Fibroblast of the conjunctiva (primary cell): ENCODE results near the gene BCAS3.
"Not testable (repeated sequence)": the region's sequence is repeated elsewhere in the genome, so short reads cannot be mapped to it uniquely, and the experiment has no call there.

Experiments
- DNase-seq: peaks from one replicate; pipeline ENCODE4 v3.0.0-alpha.2; 2010; ENCODE audit warnings: low read depth

Gene BCAS3

GRCh38 chr17:60798576-60798975, 120.9 kb downstream of the BCAS3 start:
- DNase-seq: no peak

- DNase-seq: no peak
Observed at GRCh38 chr17:60802377-60802776, 124.7 kb downstream of the BCAS3 start.

- no peak for DNase-seq
Observed at GRCh38 chr17:60803059-60803458, 125.4 kb downstream of the BCAS3 start.

DNA sequence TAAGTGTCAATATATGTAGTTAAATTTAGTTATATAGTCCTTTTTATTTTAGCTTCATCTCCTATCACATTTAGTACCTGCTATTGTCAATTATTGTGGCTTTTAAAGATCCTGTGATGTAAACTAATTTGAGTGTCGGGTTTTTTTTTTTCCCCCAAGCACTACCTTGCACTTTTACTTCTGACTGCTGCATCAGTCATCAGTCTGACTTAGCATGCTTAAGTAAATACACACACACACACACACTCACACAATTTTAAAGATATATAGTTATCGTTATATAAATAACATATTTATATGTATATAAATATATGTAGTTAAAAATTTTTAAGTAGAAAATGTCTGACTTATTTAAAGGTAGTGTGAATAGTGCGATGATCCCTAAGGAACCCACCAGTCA, 127.2 kb downstream of the BCAS3 start:
- DNase-seq: no peak

GRCh38 chr17:60809421-60809820, 131.8 kb downstream of the BCAS3 start:
- DNase-seq: no peak

DNA sequence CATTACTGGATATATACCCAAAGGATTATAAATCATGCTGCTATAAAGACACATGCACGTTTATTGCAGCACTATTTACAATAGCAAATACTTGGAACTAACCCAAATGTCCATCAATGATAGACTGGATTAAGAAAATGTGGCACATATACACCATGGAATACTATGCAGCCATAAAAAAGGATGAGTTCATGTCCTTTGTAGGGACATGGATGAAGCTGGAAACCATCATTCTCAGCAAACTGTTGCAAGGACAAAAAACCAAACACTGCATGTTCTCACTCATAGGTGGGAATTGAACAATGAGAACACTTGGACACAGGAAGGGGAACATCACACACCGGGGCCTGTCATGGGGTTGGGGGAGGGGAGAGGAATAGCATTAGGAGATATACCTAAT, 137.3 kb downstream of the BCAS3 start:
- DNase-seq: not testable (repeated sequence)

- peak; percentile 72 for DNase-seq
Observed at GRCh38 chr17:60817192-60817591, 139.5 kb downstream of the BCAS3 start.

DNA sequence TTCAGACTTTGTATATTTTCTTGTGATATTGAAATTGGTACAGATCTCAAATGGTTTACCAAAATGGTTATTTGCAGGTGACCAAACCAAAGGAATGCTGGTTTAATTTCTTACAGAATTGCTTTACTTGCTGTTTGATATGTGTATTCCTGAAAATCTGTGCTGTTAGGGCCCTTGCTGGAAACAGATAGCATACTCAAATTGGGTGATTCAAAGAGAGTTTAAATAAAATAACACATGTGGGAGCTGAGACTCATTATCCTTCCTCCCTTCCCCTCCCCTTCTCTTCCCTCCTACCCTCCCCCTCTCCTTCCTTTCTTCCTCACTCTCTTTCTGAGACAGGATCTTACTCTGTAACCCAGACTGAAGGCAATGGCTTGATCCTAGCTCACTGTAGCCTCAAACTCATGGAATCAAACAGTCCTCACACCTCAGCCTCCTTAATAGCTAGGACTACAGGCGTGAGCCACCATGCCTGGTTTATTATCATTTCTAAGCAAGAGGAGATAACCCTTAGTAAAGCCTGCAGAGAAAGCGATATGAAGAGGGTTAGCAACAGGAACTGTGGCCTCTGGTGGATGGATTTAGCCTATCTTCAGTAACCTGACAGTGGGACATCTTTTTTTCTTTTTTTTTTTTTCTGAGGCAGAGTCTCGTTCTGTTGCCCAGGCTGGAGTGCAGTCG, 141.9 kb downstream of the BCAS3 start:
- no peak for DNase-seq

DNA sequence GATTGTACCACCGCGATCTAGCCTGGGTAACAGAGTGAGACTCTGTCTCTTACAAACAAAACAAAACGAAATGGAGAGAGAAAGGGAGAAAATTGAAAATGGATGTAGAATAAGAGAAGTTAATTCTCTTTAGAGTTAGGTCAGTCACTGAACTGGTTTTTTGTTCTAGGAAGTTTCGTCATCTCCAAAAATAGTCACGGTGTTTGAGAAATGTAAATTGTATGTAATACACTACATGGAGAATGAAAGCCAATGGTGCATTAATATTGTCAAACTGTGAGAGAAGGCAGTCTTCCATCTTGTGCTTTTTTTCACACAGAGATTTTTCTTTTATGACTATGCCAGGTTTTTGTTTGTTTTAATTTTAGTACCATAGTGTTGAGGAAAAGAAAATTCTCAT, 145.9 kb downstream of the BCAS3 start:
- no peak for DNase-seq

- no peak for DNase-seq
Observed at GRCh38 chr17:60825351-60825750, 147.7 kb downstream of the BCAS3 start.

- DNase-seq: peak; percentile 22
Observed at GRCh38 chr17:60827943-60828342, 150.3 kb downstream of the BCAS3 start.

DNA sequence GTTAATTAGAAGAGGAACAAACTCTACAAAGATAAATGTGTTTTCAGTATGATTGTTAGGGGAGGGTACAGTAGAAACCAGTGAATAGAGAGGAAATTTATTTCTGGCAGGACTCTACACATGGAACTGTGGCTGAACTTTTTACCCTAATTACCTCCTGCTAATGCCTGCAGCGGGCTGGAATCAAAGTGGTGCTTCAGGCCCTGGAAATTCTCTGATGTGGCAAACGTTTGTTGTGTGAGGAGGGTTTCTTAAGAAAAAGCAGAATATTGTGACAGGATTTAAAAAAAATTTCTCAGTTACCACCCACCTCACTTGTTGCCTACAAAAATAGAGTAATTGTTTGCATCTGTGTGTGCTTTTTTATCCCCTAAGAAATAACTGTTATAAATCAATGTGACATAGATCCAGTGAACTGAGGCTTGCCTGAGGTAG, 154.5 kb downstream of the BCAS3 start:
- DNase-seq: no peak

- no peak for DNase-seq
Observed at GRCh38 chr17:60832631-60833030, 155.0 kb downstream of the BCAS3 start.

DNA sequence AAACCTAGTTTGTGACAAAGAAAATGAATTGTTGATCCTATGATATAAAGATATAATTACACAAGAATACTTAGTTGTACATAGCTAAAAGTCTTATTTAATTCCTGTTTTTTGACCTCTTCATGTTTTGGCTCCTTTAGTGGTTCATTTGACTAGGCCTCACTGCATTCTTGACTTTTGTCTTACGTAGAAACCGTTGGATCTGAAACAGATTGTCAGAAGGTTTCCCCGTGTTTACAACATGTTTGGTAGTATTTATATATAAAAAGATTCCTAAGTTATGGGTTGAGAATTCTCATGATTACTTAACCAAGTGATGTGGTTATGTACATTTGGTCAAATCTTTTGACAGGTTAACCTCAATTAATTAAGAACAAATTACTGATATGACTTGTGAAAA, 162.8 kb downstream of the BCAS3 start:
- no peak for DNase-seq

DNA sequence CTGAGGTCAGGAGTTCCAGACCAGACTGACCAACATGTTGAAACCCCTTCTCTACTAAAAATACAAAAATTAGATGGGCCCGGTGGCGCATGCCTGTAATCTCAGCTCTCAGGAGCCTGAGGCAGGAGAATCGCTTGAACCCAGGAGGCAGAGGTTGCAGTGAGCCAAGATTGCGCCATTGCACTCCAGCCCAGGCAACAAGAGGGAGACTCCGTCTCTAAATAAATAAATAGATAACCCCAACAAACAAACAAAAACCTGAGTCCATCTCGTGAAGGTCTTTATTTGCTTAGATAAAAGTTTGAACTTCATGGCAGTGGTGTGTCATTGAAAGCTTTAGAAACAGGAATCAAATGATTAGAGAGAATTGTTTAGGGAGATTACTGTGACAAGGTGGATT, 167.4 kb downstream of the BCAS3 start:
- DNase-seq: no peak

DNA sequence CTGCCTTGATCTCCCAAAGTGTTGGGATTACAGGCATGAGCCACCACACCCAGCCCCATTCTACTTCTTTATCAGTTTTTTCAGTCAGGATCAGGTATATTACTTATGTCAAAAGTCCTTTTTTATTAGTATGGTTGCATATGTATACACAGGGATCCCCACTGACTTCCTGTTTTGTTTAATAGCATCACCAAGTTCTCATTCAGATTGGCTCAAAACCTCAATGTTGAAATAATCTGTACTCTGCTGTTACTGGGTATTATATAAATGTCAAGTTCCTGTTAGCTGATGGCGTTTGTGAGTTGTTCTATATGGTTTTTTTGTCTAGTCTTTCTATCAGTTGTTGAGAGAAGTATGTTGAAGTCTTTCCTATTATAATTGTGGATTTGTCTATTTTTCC, 168.5 kb downstream of the BCAS3 start:
- no peak for DNase-seq

- no peak for DNase-seq
Observed at GRCh38 chr17:60851181-60851580, 173.5 kb downstream of the BCAS3 start.

- DNase-seq: no peak
Observed at GRCh38 chr17:60857556-60858080, 180.0 kb downstream of the BCAS3 start.

DNA sequence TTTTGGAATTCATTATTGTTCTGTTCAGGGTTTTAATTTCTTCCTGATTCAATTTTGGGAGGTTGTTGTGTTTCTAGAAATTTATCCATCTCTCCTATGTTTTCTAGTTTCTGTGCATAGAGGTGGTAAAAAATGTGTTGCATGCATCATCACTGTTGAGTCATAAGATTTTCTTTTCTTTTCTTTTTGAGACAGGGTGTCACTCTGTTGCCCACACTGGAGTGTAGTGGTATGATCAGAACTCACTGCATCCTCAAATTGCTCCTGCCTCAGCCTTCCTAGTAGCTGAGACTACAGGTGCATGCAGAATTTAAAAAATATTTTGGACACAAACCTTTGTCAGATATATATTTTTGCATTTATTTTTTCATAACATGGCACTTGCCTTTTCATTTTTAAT, 184.8 kb downstream of the BCAS3 start:
- no peak for DNase-seq

DNA sequence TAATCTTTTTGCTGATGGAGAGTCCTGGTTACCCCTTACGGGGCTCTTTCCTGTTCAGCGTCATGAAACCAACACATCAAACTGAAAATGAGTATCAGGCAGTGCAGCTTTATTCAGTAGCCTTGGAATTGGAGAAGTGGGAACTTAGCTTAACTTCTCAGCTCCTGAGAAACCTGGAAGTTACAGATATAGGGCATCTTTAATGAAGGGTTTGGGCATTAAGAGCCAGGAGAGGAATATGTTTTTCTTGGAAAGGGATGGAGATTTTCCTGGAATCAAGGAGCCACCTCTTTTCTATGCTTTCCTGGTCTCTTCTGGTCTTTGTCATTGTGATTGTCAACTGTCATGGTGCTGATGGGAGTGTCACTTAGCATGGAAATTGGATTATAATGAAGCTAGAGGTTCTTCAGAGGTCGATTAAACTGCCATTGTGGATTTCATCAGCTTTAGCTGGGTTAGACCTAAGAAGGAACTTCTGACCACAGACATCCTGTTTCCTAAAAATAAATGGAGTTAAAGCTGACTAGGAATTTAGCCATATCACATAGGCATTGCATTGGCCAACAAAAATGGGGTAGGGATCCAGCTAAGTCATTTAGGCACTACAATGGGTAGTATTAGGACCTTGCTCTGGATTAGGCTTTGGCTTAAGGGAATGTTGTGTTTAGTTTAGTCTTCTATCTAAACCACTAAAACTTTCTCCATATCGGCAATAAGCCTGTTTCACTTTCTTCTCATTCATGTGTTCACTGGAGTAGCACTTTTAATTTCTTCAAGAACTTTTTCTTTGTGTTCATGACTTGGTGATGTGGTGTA, 186.4 kb downstream of the BCAS3 start:
- no peak for DNase-seq

DNA sequence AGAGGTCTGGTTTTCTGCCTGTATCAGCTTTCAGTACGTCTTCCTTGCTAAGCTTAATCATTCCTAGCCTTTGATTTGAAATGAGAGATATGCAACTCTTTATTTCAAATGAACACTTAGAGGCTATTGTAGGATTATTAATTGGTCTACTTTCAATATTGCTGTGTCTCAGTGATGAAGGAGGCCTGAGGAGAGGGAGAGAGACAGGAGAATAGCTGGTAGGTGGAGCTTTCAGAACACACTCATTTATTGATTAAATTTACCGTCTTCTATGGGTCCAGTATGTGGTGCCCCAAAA, 187.0 kb downstream of the BCAS3 start:
- no peak for DNase-seq

DNA sequence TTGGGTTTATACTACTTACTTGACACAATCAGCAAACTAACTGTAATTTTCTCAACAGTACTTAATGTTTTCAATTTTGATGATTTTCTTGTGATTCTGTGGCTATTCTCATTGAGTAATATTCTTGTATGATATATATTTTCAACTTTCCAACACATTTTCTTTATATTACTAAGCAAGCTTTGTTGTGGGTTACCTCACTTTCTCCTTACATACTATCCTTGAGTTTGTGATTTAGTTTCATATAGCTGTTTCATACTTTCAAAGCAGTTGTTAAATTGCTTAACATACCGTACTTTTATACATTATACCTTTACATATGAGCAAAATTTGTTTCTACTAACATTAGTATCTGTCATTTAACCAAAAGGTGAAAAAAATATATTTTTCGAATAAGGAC, 197.1 kb downstream of the BCAS3 start:
- no peak for DNase-seq

DNA sequence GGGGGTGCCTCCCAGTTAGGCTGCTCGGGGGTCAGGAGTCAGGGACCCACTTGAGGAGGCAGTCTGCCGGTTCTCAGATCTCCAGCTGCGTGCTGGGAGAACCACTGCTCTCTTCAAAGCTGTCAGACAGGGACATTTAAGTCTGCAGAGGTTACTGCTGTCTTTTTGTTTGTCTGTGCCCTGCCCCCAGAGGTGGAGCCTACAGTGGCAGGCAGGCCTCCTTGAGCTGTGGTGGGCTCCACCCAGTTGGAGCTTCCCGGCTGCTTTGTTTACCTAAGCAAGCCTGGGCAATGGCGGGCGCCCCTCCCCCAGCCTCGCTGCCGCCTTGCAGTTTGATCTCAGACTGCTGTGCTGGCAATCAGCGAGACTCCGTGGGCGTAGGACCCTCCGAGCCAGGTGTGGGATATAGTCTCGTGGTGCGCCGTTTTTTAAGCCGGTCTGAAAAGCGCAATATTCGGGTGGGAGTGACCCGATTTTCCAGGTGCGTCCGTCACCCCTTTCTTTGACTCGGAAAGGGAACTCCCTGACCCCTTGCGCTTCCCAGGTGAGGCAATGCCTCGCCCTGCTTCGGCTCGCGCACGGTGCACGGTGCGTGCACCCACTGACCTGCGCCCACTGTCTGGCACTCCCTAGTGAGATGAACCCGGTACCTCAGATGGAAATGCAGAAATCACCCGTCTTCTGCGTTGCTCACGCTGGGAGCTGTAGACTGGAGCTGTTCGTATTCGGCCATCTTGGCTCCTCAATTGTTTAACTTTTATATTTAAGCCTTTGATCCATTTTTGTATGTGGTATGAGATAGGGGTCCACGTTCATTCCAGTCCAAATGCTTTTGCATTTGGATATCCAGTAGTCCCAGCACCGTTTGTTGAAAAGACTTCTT, 209.3 kb downstream of the BCAS3 start:
- DNase-seq: not testable (repeated sequence)
